ENCODE results near the gene KIRREL3.

DNA sequence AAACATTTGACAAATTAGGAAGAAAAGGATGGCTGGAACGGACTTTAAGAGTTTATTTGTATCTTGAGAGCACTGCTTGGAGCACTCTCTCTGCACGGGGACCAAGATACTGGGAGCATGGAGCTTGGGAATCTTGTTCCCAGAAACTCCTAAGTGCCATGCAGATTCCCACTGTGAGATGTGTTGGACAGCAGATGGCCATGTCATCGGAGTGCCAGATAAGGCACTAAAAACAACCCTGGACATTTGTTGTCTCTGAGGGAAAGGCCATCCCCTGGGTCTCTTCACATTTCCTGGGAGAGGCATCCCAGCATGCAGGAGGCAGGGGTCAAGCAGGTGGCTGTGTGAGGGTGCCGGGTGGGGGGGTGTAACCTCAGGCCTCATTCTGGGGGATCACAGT is 2.9 kb downstream of the KIRREL3 start:
- TF ChIP-seq, protein P1, sequence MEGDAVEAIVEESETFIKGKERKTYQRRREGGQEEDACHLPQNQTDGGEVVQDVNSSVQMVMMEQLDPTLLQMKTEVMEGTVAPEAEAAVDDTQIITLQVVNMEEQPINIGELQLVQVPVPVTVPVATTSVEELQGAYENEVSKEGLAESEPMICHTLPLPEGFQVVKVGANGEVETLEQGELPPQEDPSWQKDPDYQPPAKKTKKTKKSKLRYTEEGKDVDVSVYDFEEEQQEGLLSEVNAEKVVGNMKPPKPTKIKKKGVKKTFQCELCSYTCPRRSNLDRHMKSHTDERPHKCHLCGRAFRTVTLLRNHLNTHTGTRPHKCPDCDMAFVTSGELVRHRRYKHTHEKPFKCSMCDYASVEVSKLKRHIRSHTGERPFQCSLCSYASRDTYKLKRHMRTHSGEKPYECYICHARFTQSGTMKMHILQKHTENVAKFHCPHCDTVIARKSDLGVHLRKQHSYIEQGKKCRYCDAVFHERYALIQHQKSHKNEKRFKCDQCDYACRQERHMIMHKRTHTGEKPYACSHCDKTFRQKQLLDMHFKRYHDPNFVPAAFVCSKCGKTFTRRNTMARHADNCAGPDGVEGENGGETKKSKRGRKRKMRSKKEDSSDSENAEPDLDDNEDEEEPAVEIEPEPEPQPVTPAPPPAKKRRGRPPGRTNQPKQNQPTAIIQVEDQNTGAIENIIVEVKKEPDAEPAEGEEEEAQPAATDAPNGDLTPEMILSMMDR (IDR thresholded peaks at IDR 0.05; ENCODE audit: insufficient read depth, low read length, poor library complexity, severe bottlenecking): no peak
- TF ChIP-seq EZH2phosphoT487 (conservative IDR thresholded peaks at IDR 0.05; ENCODE audit: low read length): no peak

Data from SU-DHL-6 (cell line).